ENCODE measurements around the gene SLC24A1. TPM values are rescaled to one million over a fixed set of nuclear protein-coding genes. Genes with fewer than 3 reads are reported as not detected.

The SLC24A1 gene
- total RNA-seq, 1 donor from 2014 or later: 5.4 TPM

- Mint-ChIP-seq H3K9me3 (no peaks in the 10 kb centered on the region), H3K27me3 (ENCODE audit: low read depth) (no peaks in the 10 kb centered on the region), H3K36me3 (ENCODE audit: low read depth) (peaks cover 5% of the 10 kb centered on the region), H3K4me1 (peaks cover 16% of the 10 kb centered on the region), H3K4me3 (no peak overlapping the region), H3K27ac (ENCODE audit: unreplicated experiment) (peak overlapping the region; percentile 22)
- no peak for DNase-seq (ENCODE audit: low read depth, low spot score)
- no peak for TF ChIP-seq CTCF (conservative IDR thresholded peaks at IDR 0.05)
Observed at GRCh38 chr15:65598468-65598867, 23.3 kb upstream of the SLC24A1 start.

GRCh38 chr15:65599677-65600076, 22.1 kb upstream of the SLC24A1 start:
- H3K27me3 Mint-ChIP-seq (ENCODE audit: low read depth): no peaks in the 10 kb centered on the region
- H3K36me3 Mint-ChIP-seq (ENCODE audit: low read depth): peaks cover 5% of the 10 kb centered on the region
- peaks cover 16% of the 10 kb centered on the region for H3K4me1 Mint-ChIP-seq
- no peak overlapping the region for H3K27ac Mint-ChIP-seq (ENCODE audit: unreplicated experiment)
- TF ChIP-seq CTCF (conservative IDR thresholded peaks at IDR 0.05): no peak
- H3K9me3 Mint-ChIP-seq: no peaks in the 10 kb centered on the region
- H3K4me3 Mint-ChIP-seq: no peak overlapping the region
- DNase-seq (ENCODE audit: low read depth, low spot score): no peak

GRCh38 chr15:65603134-65603533, 18.6 kb upstream of the SLC24A1 start:
- no peak overlapping the region for H3K4me3 Mint-ChIP-seq
- H3K36me3 Mint-ChIP-seq (ENCODE audit: low read depth): peaks cover under 1% of the 10 kb centered on the region
- no peak for TF ChIP-seq CTCF (conservative IDR thresholded peaks at IDR 0.05)
- H3K27me3 Mint-ChIP-seq (ENCODE audit: low read depth): no peaks in the 10 kb centered on the region
- no peak for DNase-seq (ENCODE audit: low read depth, low spot score)
- no peak overlapping the region for H3K27ac Mint-ChIP-seq (ENCODE audit: unreplicated experiment)
- peaks cover 5% of the 10 kb centered on the region for H3K4me1 Mint-ChIP-seq
- H3K9me3 Mint-ChIP-seq: no peaks in the 10 kb centered on the region

- DNase-seq (ENCODE audit: low read depth, low spot score): no peak
- H3K27ac Mint-ChIP-seq (ENCODE audit: unreplicated experiment): no peak overlapping the region
- peaks cover 3% of the 10 kb centered on the region for H3K4me1 Mint-ChIP-seq
- no peaks in the 10 kb centered on the region for H3K27me3 Mint-ChIP-seq (ENCODE audit: low read depth)
- H3K4me3 Mint-ChIP-seq: no peak overlapping the region
- H3K36me3 Mint-ChIP-seq (ENCODE audit: low read depth): no peaks in the 10 kb centered on the region
- TF ChIP-seq CTCF (conservative IDR thresholded peaks at IDR 0.05): no peak
- H3K9me3 Mint-ChIP-seq: no peaks in the 10 kb centered on the region
Observed at GRCh38 chr15:65603559-65603958, 18.2 kb upstream of the SLC24A1 start.

GRCh38 chr15:65610871-65611718, 10.6 kb upstream of the SLC24A1 start, which contains the start of gene INTS14:
Gene INTS14 (minus strand): TSS chr15:65611131. CDS start chr15:65607380, 3,751 bp downstream.
- Mint-ChIP-seq H3K27me3 (ENCODE audit: low read depth) (no peaks in the 10 kb centered on the region), H3K36me3 (ENCODE audit: low read depth) (no peaks in the 10 kb centered on the region), H3K27ac (ENCODE audit: unreplicated experiment) (peak within 1 kb of the TSS; percentile 99), H3K4me3 (peak within 1 kb of the TSS; percentile 91), H3K4me1 (peaks cover 34% of the 10 kb centered on the region), H3K9me3 (no peaks in the 10 kb centered on the region)
- DNase-seq (ENCODE audit: low read depth, low spot score): peak; percentile 99
- TF ChIP-seq CTCF (conservative IDR thresholded peaks at IDR 0.05): peak; percentile 75

All from neural crest cell (in vitro differentiated cells).